Measurements from ENCODE around the gene PTPRE. TPM values are rescaled to one million over a fixed set of nuclear protein-coding genes. Genes with fewer than 3 reads are reported as not detected.
A peak's percentile ranks its signal among the peaks of the same experiment; 100 is the strongest.

The PTPRE gene
- total and polyA plus RNA-seq, 2 of the 4 experiments (the other 2 are of a cell fraction): 0.34 to 0.54 TPM

DNA sequence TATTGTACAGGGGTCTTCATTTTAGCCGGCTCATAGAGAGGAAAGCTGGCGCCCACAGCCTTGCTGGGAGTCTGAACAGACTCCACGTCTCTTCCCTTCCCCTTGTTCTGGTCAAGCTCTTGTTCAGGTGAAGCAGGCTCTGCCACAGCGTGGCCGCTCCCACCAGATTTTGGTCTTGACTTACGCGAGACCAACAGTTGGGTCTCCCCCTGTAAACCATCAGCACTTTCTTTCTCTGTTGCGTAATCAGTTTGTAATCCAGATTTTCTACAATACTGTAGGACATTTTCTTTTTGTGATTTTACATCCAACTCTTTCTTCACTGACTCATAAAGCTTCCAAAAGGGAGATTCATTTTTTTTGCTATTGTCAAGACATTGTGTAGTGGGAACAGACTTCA, 208.5 kb downstream of the PTPRE start:
- Histone ChIP-seq H3K4ac (ENCODE audit: low read depth, low read length) (no peak overlapping the region), H3K9me3 (ENCODE audit: control insufficient read depth, insufficient read depth, low read length) (no peaks in the 10 kb centered on the region), H3K9ac (ENCODE audit: low read depth, low read length) (no peak overlapping the region), H2AK9ac (replicated peaks; ENCODE audit: low read depth, low read length, poor library complexity) (no peak overlapping the region), H3K18ac (ENCODE audit: low read depth, low read length) (no peak overlapping the region), H2AK5ac (ENCODE audit: low read depth, low read length) (no peak overlapping the region), H4K20me1 (ENCODE audit: insufficient read depth, low read length) (no peaks in the 10 kb centered on the region), H3K9me1 (ENCODE audit: insufficient read depth, low read length) (0 out of 2 replicates have a peak, but pooled peaks cover 2% of the 10 kb centered on the region), H2BK120ac (ENCODE audit: low read depth, low read length) (no peak overlapping the region), H3K79me1 (ENCODE audit: low read depth in 1 of 2, low read length in 2 of 2) (peaks cover 25 to 30% of the 10 kb centered on the region in 2 experiments), H2BK15ac (ENCODE audit: low read depth, low read length) (no peak overlapping the region), H3K23ac (ENCODE audit: low read depth, low read length) (no peak overlapping the region), H2BK20ac (ENCODE audit: low read depth, low read length) (no peak overlapping the region), H4K91ac (ENCODE audit: insufficient read depth, low read depth, low read length) (no peak overlapping the region), H3K27me3 (ENCODE audit: control insufficient read depth, insufficient read depth, low read length) (no peaks in the 10 kb centered on the region), H2BK5ac (ENCODE audit: low read depth, low read length, poor library complexity, severe bottlenecking) (no peak overlapping the region), H3K56ac (ENCODE audit: extremely low read depth, insufficient read depth, low read length) (no peak overlapping the region), H2AFZ (replicated peaks; ENCODE audit: low read length, poor library complexity) (no peak overlapping the region), H3K27ac (ENCODE audit: insufficient read depth, low read length) (no peak overlapping the region), H4K5ac (ENCODE audit: low read depth, low read length) (no peak overlapping the region), H3K14ac (replicated peaks; ENCODE audit: low read depth, low read length) (no peak overlapping the region), H3K36me3 (ENCODE audit: control insufficient read depth, insufficient read depth, low read length) (peaks cover 16% of the 10 kb centered on the region), H4K8ac (ENCODE audit: low read depth in 2 of 2, low read length in 2 of 2) (no peak overlapping the region), H3K4me3 (ENCODE audit: insufficient read depth, low read depth, low read length) (no peak overlapping the region), H3K4me2 (ENCODE audit: low read depth, low read length) (no peak overlapping the region), H3K4me1 (ENCODE audit: control insufficient read depth, insufficient read depth, low read length) (no peaks in the 10 kb centered on the region)
- TSS peak; percentile 51 for BruUV-seq (replicated peaks)
- TF ChIP-seq, protein P1, sequence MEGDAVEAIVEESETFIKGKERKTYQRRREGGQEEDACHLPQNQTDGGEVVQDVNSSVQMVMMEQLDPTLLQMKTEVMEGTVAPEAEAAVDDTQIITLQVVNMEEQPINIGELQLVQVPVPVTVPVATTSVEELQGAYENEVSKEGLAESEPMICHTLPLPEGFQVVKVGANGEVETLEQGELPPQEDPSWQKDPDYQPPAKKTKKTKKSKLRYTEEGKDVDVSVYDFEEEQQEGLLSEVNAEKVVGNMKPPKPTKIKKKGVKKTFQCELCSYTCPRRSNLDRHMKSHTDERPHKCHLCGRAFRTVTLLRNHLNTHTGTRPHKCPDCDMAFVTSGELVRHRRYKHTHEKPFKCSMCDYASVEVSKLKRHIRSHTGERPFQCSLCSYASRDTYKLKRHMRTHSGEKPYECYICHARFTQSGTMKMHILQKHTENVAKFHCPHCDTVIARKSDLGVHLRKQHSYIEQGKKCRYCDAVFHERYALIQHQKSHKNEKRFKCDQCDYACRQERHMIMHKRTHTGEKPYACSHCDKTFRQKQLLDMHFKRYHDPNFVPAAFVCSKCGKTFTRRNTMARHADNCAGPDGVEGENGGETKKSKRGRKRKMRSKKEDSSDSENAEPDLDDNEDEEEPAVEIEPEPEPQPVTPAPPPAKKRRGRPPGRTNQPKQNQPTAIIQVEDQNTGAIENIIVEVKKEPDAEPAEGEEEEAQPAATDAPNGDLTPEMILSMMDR (conservative IDR thresholded peaks at IDR 0.05; ENCODE audit: low read depth, low read length): no peak
- peak; percentile 89 for TF ChIP-seq CEBPB (IDR thresholded peaks at IDR 0.05; ENCODE audit: low read depth, low read length)
- POLR2A ChIA-PET (ENCODE audit: unreplicated experiment): no interaction called here
- no peak for ATAC-seq (ENCODE audit: low read depth)
- 100% methylated on average over 5 of the region's 8 CpGs; no CpG with 5 or more reads in 1 of the 2 experiments for WGBS, 2 experiments (ENCODE audit: extremely low coverage in 2 of 2, insufficient read length in 1 of 2)
- DNase-seq: no peak
- dilution Hi-C loops (cut with HindIII; ENCODE audit: low sequenced_read_pairs, unreplicated experiment): no loop called here
- intact Hi-C loops (cut with micrococcal nuclease): no loop called here
- in situ Hi-C loops (cut with MboI; ENCODE audit: low sequenced_read_pairs): no loop called here
- CTCF ChIA-PET: interaction anchor here (0.6 to 1.0 kb wide), 2 partner anchors 9 to 26 kb away, joined by 3 to 4 read pairs; no protein-coding TSS in a partner anchor
